GM21515 (cell line): Measurements from ENCODE around the gene PDK3.

Experiments used
- ATAC-seq: cut with Tn5 transposase; IDR thresholded peaks from one replicate; pipeline ENCODE4 v1.9.1; 2021; ENCODE audit not compliant: unreplicated experiment

PDK3 gene

DNA sequence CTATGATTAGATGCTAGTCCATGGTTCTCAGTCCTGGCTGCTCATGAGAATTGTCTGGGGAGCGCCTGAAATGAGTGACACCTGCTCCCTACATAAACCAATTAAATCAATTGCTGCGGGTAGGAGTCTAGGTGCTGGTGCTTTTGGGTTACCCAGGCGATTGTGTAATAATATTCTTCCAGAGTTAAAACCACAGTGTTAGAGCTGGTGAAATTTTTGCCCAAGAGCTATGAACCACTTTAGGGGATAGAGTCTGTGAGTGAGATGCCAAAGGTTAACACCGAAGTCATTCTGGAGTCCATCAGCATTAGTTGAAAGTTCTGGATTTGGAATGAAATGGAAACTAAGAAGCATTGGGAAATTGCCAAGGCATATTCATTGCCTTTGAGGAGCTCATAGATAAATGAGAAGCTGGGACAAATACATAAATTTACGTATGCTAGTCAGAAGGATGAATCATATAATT lies 15.3 kb downstream of the PDK3 start:
- ATAC-seq = peak; percentile 36

DNA sequence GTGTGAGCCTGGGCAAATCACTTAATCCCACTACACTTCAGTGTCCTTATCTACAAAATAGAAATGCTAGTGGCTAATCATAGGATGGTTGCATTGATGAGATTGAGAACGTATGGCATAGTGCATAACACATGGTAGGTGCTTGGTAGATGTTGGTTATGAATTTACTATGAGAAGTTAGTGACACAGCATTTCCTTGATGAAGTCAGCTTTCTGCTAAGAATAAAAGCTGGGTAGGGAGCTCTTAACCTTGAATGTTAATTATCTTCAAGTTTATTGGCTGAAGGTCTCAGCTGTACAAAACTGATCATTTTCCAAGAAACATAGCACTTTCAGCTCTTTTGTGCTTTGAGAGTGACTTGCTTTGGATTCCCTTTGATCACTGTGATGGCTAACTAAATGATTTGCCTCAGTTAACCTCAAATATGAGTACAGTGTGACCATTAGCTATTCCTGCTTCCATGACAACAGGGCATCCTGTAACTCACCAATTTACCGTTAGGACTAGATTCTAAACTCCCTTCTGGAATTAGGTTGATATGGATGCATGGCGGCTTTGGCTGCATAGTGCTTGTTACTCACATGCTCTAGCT lies 17.8 kb downstream of the PDK3 start:
- no peak for ATAC-seq

DNA sequence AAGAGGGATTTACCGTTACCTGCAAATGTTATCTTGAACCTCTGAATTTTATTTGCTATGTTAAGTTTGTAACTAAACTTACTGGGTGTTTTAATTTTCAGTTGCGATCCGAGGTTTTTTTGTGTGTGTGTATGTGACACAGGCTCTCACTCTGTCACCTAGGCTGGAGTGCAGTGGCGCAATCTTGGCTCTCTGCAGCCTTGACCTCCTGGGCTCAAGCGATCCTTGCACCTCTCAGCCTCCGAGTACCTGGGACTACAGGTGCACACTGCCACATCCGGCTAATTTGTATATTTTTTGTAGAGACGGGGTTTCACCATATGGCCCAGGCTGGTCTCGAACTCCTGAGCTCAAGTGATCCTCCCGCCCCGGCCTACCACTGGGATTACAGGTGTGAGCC lies 18.5 kb downstream of the PDK3 start:
- ATAC-seq = no peak

- no peak for ATAC-seq
Observed at GRCh38 chrX:24485323-24485722, 20.2 kb downstream of the PDK3 start.

GRCh38 chrX:24485976-24486680 lies 21.0 kb downstream of the PDK3 start:
- no peak for ATAC-seq

GRCh38 chrX:24487571-24487970 lies 22.5 kb downstream of the PDK3 start:
- no peak for ATAC-seq

GRCh38 chrX:24491741-24492140 lies 26.7 kb downstream of the PDK3 start:
- no peak for ATAC-seq

DNA sequence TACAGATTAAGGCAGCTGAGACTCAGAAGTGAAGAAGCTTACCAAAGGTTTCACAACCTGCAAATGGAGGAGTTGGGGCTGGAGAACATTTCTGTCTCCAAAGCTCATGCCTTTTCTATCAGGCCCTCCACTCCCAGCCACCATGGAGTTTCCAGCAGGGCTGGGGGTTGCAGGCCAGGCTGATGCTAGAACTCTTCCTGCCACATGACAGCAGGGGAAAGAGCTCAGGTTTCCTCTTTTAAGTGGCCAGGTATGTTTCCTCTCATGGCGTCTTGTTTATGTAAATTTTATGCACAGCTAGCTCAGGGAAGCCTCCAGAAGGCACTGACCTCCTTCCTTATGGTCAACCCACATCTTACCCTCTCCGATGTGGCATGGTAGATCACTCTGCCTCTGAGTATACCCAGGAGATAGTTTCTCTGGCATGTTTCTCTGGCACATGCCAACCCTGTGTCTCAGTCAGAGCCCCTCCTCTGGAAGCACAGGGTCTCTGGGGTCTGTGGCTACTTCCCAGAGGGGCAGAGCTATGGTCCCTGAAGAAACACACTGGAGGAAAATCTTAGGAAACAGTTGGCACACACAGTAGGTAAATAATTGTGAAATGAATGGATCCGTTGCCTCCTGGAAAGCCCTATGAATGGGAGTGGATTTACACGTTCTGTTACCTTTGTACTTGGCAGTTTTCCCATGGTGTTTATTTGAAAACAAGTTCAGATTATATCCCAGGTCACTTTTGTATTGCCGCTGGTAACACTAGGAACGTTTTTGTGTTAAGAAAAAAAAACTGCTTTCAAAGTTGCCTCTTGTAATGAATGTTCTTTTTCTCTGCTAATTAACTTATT lies 28.9 kb downstream of the PDK3 start:
- no peak for ATAC-seq

DNA sequence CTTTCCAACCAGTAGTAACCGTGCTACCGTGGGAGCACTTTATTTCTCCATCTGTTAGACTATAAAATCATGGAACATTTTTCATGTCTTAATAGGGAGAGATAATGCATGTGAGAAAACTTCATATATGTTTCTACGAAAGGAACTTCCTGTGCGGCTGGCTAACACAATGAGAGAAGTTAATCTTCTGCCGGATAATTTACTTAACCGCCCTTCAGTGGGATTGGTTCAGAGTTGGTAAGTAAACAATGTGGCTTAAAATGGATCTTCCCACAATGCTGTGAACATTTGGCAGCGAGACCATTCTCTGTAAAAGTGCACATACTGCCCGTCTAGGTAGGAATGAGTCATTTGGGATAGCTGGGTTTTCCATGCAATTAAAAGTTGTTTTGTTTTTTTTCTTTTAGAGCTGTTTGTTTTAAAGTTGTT lies 29.6 kb downstream of the PDK3 start:
- no peak for ATAC-seq

GRCh38 chrX:24495700-24496099 lies 30.6 kb downstream of the PDK3 start:
- no peak for ATAC-seq

DNA sequence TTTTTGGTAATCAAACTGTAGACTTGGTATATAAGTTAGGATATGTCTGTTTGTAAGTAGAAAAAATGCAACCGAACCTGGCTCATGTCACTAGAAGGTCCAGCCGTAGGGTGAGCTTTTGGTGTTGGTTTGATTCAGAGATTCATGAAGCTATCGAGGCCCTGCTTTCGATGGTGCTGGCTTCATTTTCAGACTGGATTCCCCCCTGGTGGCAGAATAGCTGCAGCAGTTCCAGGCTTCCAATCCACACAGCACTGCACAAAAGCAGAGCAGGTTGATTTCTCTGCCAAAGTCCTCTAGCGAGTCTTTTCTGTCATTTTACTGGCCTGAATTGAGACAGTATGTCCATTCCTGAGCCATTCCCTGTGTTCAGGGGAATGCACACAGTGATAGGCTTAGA lies 33.1 kb downstream of the PDK3 start:
- no peak for ATAC-seq

- no peak for ATAC-seq
Observed at GRCh38 chrX:24498975-24499374, 33.9 kb downstream of the PDK3 start.

DNA sequence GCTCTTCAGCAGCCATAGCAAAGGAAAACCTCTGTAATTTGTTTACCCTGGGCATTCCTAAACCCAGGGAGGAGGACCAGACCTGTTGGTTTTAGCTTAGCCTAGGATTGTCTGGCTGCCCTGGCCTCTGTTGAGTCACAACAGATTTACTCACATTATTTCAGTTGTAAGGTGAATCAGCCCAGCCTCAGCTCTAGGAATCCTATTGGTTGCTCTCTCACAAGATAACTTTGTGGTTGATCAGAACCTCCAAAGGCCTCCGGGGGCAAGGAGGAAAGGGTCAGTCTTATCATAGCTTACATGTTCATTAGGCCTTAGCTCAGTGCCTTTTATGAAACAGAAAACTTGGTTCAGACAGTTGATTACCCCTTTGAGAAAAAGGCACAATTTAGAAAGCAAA lies 41.0 kb downstream of the PDK3 start:
- ATAC-seq = no peak

DNA sequence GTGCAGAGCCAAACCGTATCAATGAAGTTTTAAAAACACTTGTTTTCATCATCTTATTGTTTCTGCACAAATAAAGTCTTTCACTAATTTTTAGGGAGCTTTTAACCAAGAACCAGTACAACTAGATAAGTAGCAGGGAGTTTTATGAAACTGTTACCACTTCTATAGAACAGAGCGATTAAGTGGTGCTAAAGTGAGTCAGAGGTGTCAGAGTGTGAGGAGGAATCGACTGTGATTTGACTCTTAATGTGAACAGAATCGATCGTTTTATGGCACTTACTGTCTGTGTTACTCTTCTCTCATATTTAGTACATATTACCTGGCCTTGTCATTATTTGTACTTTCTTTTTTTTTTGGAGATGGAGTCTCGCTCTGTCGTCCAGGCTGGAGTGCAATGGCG lies 43.3 kb downstream of the PDK3 start:
- no peak for ATAC-seq

DNA sequence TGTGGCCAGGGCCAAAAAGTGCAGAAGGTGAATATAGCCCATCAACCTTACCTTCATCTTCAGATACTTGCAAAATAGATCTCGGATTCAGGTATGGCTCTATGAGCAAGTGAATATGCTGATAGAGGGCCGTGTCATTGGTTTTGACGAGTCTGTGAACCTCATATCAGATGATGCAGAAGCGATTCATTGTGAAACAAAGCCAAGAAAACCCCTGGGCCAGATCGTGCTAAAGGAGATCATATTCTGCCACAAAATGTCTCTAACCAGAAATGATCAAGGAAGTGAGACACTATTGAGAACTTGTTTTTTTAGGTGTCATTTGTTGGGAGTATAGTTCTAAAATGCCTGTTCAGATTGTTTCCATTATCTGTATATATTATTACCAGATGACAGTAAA lies 48.3 kb downstream of the PDK3 start:
- ATAC-seq = peak; percentile 92

DNA sequence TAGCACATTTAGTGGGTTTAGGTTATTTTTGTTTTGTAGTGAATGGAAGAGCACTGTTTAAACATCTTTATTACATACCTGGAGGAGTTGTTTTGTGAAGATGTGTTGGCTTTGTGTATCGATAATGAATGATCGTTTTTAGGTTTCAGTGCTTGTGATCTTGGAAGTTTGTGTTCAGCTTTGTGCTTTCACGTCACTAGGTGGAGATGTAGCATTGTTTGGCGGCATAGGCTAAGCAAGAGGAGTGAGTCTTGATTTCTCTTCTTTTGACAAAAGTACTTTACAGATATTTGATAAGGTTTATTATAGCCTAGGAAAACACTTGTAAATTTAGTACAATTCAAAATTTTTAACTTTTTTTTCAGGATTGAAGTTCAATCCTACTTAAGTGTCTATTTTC lies 50.4 kb downstream of the PDK3 start:
- no peak for ATAC-seq

DNA sequence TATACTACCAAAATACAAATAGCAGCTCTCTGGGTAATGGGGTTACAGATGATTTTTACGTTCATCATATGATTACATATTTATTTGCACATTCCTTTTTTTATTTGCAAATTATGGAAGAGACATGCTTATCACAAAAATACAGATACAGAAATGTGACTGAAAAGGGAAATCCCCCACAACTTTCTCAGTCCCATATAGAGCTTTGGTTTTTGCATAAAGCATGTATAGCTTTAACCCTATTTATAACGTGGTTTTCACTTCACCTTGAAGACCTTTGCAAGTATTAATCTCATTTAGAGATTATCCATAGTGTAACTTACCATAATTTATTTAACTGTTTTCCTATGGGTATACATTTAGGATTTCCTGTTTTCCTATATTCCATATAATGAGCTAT lies 55.4 kb downstream of the PDK3 start:
- ATAC-seq = no peak

- ATAC-seq = no peak
Observed at GRCh38 chrX:24525455-24525854, 60.4 kb downstream of the PDK3 start.

GRCh38 chrX:24526616-24527015 lies 61.5 kb downstream of the PDK3 start:
- ATAC-seq = no peak

DNA sequence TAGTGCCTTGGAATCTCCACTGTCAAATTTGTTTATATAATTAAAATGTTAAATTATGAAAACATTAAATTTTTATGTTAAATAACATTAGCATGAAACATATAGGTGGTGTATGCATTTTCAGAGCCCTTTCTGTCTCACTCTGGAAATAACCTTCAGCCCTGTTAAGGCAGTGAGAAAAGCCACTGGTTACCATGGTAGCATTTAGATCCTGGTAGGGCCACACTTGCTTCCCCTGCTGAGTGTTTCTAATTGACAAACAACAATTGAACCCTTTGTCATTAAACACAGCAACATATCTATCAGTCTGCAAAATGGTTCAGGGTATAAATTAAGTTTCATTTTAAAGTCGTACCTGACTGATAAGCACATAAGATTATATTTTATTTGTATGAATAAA lies 63.5 kb downstream of the PDK3 start:
- ATAC-seq = no peak

DNA sequence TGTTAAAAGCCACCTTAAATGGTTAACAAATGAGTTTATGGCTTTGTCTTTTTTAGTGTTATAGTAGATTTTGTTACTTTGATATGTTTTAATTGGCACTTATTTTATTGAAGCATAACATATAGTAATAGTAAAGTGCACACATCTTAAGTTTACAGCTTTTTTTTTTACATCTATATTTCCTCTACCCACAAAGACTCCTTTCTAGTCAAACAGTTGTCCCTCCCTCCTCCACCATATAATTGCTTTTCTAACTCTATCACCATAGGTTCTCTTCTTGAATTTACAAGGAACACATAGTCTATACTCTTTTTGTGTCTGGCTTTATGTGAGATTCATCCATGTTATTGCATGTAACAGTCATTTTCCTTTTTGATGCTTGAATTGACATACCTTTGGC lies 71.5 kb downstream of the PDK3 start:
- ATAC-seq = no peak

- ATAC-seq = no peak
Observed at GRCh38 chrX:24542756-24543155, 77.7 kb downstream of the PDK3 start.
